Calu3 (cell line): ENCODE data around the gene CD72. TPM values are rescaled to one million over a fixed set of nuclear protein-coding genes. Genes with fewer than 3 reads are reported as not detected.

ENCODE experiments used
- BruUV-seq: library from RNA; stranded (reverse); fragments of 400-500 nt; replicated peaks from 2 replicates; lab custom pipeline; 2021; lab: Mats Ljungman, UMichigan
- CTCF ChIA-PET: fragments of 300-600 bp; sonication (Branson Sonifier 250); formaldehyde crosslinking; loops from one replicate; lab custom pipeline; 2022; ENCODE audit warnings: antibody characterized with exemption; lab: Charles Lee
- DNase-seq: peaks from one replicate; pipeline ENCODE4 v3.0.0; 2022
- H3K27ac Mint-ChIP-seq: one replicate; pipeline ENCODE4 v1.8.0; 2022; ENCODE audit warnings: mixed read lengths; ENCODE audit not compliant: unreplicated experiment
- H3K27me3 Mint-ChIP-seq: one replicate; pipeline ENCODE4 v1.8.0; 2022; ENCODE audit warnings: mixed read lengths; ENCODE audit not compliant: unreplicated experiment
- H3K36me3 Mint-ChIP-seq: one replicate; pipeline ENCODE4 v1.8.0; 2022; ENCODE audit warnings: mild to moderate bottlenecking, moderate library complexity, mixed read lengths; ENCODE audit not compliant: insufficient read depth, unreplicated experiment
- H3K4me1 Mint-ChIP-seq: one replicate; pipeline ENCODE4 v1.8.0; 2022; ENCODE audit warnings: mild to moderate bottlenecking, low read depth, mixed read lengths; ENCODE audit not compliant: unreplicated experiment
- H3K4me3 Mint-ChIP-seq: one replicate; pipeline ENCODE4 v1.8.0; 2022; ENCODE audit warnings: mild to moderate bottlenecking, low read depth, moderate library complexity, mixed read lengths; ENCODE audit not compliant: unreplicated experiment
- H3K9me3 Mint-ChIP-seq: one replicate; pipeline ENCODE4 v1.8.0; 2022; ENCODE audit warnings: low read depth, mixed read lengths; ENCODE audit not compliant: unreplicated experiment
- intact Hi-C: fragments of 100-400 bp; cut with micrococcal nuclease; formaldehyde crosslinking; loops from one replicate; pipeline ENCODE4 v1.10.0; 2022; ENCODE audit not compliant: unreplicated experiment
- total RNA-seq: library from RNA; stranded (reverse); gene quantifications from 2 replicates; pipeline ENCODE4 v1.2.3, GENCODE V29; 2022
- TF ChIP-seq, protein P1 (sequence below): fragments of 200-600 bp; IDR thresholded peaks from one replicate; pipeline ENCODE4 v1.8.0; 2022; ENCODE audit warnings: antibody characterized with exemption; ENCODE audit not compliant: unreplicated experiment

The CD72 gene
- total RNA-seq, 1 experiment from 2014 or later = 0.38 TPM

DNA sequence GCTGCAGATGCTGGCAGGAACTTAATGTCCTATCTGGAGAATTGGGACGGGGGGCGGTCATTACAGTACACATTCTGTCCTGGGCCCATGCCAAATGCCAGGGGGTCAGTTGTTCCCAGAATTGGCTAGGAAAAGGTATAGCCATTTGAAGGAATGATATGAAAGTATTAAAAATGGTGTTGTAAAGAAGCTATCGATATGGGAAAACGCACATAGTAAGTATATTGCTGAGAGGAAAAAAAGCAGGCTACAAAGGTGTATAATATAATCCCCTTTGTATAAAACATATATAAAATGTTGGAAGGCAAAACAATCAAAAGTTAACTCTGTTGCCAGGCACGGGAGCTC, 47.2 kb upstream of the CD72 start:
- Mint-ChIP-seq H3K27ac (no peak overlapping the region), H3K9me3 (peaks cover 3% of the 10 kb centered on the region), H3K4me1 (peaks cover 47% of the 10 kb centered on the region), H3K4me3 (peak overlapping the region; percentile 81), H3K27me3 (no peaks in the 10 kb centered on the region), H3K36me3 (peaks cover 17% of the 10 kb centered on the region)
- CTCF ChIA-PET = interaction anchor here (0.6 to 1.9 kb wide), 6 partner anchors 8 to 280 kb away, joined by 3 to 6 read pairs (median 4); partner anchors contain the start of genes CA9, CREB3, TLN1 and TPM2
- no TSS peak for BruUV-seq
- DNase-seq = no peak
- TF ChIP-seq, protein P1, sequence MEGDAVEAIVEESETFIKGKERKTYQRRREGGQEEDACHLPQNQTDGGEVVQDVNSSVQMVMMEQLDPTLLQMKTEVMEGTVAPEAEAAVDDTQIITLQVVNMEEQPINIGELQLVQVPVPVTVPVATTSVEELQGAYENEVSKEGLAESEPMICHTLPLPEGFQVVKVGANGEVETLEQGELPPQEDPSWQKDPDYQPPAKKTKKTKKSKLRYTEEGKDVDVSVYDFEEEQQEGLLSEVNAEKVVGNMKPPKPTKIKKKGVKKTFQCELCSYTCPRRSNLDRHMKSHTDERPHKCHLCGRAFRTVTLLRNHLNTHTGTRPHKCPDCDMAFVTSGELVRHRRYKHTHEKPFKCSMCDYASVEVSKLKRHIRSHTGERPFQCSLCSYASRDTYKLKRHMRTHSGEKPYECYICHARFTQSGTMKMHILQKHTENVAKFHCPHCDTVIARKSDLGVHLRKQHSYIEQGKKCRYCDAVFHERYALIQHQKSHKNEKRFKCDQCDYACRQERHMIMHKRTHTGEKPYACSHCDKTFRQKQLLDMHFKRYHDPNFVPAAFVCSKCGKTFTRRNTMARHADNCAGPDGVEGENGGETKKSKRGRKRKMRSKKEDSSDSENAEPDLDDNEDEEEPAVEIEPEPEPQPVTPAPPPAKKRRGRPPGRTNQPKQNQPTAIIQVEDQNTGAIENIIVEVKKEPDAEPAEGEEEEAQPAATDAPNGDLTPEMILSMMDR = no peak
- intact Hi-C loops = loop anchor here (10.0 kb wide), 1 partner anchor 69 kb away; the partner anchor contains the start of genes CREB3 and TLN1

- TSS peak; percentile 36 for BruUV-seq
- H3K27me3 Mint-ChIP-seq = no peaks in the 10 kb centered on the region
- DNase-seq = peak; percentile 84
- peaks cover 20% of the 10 kb centered on the region for H3K36me3 Mint-ChIP-seq
- peak within 1 kb of the TSS; percentile 20 for H3K27ac Mint-ChIP-seq
- H3K9me3 Mint-ChIP-seq = peaks cover 3% of the 10 kb centered on the region
- H3K4me1 Mint-ChIP-seq = peaks cover 47% of the 10 kb centered on the region
- TF ChIP-seq, protein P1 = no peak
- CTCF ChIA-PET = interaction anchor here (0.6 to 1.9 kb wide), 10 partner anchors 8 to 280 kb away, joined by 3 to 6 read pairs (median 4); partner anchors contain the start of genes CA9, CREB3, TLN1 and TPM2
- H3K4me3 Mint-ChIP-seq = peak within 1 kb of the TSS; percentile 81
- intact Hi-C loops = loop anchor here (5.0 to 10.0 kb wide), 2 partner anchors 32 to 70 kb away; partner anchors contain the start of genes CREB3 and TLN1
Measured at GRCh38 chr9:35664531-35665470, 46.6 kb upstream of the CD72 start, which contains the start of gene ARHGEF39. Gene ARHGEF39 (minus strand): TSS chr9:35665195. CDS start chr9:35665169, 26 bp downstream.

GRCh38 chr9:35662437-35662836, 44.2 kb upstream of the CD72 start:
- Mint-ChIP-seq H3K4me3 (no peak overlapping the region), H3K4me1 (peaks cover 33% of the 10 kb centered on the region), H3K27ac (peak overlapping the region; percentile 21), H3K9me3 (peaks cover 2% of the 10 kb centered on the region), H3K27me3 (no peaks in the 10 kb centered on the region), H3K36me3 (peaks cover 42% of the 10 kb centered on the region)
- BruUV-seq = no TSS peak
- no peak for DNase-seq
- CTCF ChIA-PET = interaction anchor here (1.8 to 2.1 kb wide), 2 partner anchors 16 to 34 kb away, joined by 4 to 10 read pairs; no protein-coding TSS in a partner anchor
- intact Hi-C loops = loop anchor here (5.0 to 10.0 kb wide), 2 partner anchors 35 to 72 kb away; partner anchors contain the start of genes CREB3 and TLN1
- TF ChIP-seq, protein P1 = no peak

DNA sequence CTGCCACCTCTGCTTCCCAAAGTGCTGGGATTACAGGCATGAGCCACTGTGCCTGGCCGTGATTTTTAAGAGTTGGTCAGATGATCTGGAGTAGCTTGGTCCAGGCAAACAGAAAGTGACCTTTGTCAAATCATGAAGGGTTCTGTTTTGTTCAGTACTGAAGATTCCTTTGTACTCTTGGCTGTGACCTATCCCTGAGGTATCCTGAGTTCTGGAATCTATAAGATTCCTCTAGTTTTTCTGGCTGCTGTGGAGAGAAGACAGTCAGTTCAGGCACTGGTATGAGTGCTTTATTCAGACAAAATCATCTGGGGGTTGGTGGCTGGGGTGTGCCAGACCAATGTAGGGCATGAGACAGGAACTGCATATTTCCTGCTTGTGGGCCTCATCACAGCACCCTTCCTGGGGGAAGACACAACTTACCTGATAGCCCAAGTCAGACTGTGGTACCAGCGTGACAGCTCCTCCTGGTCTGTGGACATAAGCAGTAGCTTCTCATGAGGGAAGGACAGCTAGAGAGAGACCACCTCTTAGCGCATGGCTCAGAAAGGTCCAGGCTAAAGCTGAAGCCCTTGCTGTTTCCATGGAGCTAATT, 43.6 kb upstream of the CD72 start:
- no peaks in the 10 kb centered on the region for H3K27me3 Mint-ChIP-seq
- DNase-seq = no peak
- no peak overlapping the region for H3K4me3 Mint-ChIP-seq
- TF ChIP-seq, protein P1 = no peak
- H3K4me1 Mint-ChIP-seq = peaks cover 29% of the 10 kb centered on the region
- no peaks in the 10 kb centered on the region for H3K9me3 Mint-ChIP-seq
- BruUV-seq = no TSS peak
- H3K36me3 Mint-ChIP-seq = peaks cover 47% of the 10 kb centered on the region
- intact Hi-C loops = loop anchor here (5.0 to 10.0 kb wide), 2 partner anchors 35 to 73 kb away; partner anchors contain the start of genes CREB3 and TLN1
- CTCF ChIA-PET = interaction anchor here (0.5 to 2.1 kb wide), 6 partner anchors 15 to 74 kb away, joined by 3 to 10 read pairs (median 4); partner anchors contain the start of genes CREB3, TLN1 and TPM2
- H3K27ac Mint-ChIP-seq = peak overlapping the region; percentile 21
